Brain microvascular endothelial cell (primary cell): ENCODE results near the gene SLC6A19.

ENCODE experiments used
- DNase-seq: peaks from one replicate; pipeline ENCODE4 v3.0.0-alpha.2; 2020
- H3K27ac ChIP-seq: fragments of 250-450 bp; sonication (Bioruptor Pico); 2 replicates; pipeline ENCODE4 v1.5.1; 2020; ENCODE audit warnings: mild to moderate bottlenecking, moderate library complexity
- H3K27me3 ChIP-seq: fragments of 250-450 bp; sonication (Bioruptor Pico); replicated peaks from 2 replicates; pipeline ENCODE4 v1.5.1; 2020; ENCODE audit warnings: mild to moderate bottlenecking
- H3K36me3 ChIP-seq: fragments of 250-450 bp; sonication (Bioruptor Pico); replicated peaks from 2 replicates; pipeline ENCODE4 v1.5.1; 2020; ENCODE audit warnings: mild to moderate bottlenecking
- H3K4me3 ChIP-seq: 2 replicates; pipeline ENCODE4 v1.5.1; 2011; ENCODE audit warnings: low read depth, mild to moderate bottlenecking, control low read depth, low read length, moderate library complexity
- in situ Hi-C: cut with HindIII; loops from 2 replicates; pipeline ENCODE4 v1.10.0; 2017; ENCODE audit warnings: low sequenced_read_pairs, low pct_ligation_motif_present
- TF ChIP-seq, protein P1 (sequence below): IDR thresholded peaks from 2 replicates; pipeline ENCODE4 v1.5.1; 2011; ENCODE audit warnings: low read depth, mild to moderate bottlenecking, moderate library complexity, low read length, control low read depth, inconsistent platforms; ENCODE audit errors: missing control alignments

SLC6A19 gene

DNA sequence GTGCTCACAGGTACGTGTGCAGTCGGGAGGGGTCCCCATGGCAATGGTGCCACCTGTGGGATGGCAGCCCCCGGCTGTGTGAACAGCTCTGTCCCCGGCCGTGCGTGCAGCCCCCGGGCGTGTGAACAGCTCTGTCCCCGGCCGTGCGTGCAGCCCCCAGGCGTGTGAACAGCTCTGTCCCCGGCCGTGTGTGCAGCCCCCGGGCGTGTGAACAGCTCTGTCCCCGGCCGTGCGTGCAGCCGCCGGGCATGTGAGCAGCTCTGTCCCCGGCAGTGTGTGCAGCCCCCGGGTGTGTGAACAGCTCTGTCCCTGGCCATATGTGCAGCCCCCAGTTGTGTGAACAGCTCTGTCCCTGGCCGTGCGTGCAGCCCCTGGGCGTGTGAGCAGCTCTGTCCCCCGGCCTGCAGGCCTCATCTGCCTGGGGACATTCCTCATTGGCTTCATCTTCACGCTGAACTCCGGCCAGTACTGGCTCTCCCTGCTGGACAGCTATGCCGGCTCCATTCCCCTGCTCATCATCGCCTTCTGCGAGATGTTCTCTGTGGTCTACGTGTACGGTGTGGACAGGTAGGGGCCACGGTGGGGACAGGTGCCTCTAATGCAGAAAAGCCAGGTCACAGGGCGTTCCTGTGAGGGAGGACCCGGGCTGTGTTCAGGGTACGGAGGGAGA lies 17.8 kb downstream of the SLC6A19 start:
- TF ChIP-seq, protein P1, sequence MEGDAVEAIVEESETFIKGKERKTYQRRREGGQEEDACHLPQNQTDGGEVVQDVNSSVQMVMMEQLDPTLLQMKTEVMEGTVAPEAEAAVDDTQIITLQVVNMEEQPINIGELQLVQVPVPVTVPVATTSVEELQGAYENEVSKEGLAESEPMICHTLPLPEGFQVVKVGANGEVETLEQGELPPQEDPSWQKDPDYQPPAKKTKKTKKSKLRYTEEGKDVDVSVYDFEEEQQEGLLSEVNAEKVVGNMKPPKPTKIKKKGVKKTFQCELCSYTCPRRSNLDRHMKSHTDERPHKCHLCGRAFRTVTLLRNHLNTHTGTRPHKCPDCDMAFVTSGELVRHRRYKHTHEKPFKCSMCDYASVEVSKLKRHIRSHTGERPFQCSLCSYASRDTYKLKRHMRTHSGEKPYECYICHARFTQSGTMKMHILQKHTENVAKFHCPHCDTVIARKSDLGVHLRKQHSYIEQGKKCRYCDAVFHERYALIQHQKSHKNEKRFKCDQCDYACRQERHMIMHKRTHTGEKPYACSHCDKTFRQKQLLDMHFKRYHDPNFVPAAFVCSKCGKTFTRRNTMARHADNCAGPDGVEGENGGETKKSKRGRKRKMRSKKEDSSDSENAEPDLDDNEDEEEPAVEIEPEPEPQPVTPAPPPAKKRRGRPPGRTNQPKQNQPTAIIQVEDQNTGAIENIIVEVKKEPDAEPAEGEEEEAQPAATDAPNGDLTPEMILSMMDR: no peak
- no peaks in the 10 kb centered on the region for H3K27me3 ChIP-seq
- in situ Hi-C loops: loop anchor here (25.0 kb wide), 1 partner anchor 93 kb away; no protein-coding TSS in a partner anchor
- no peak for DNase-seq
- H3K36me3 ChIP-seq: no peaks in the 10 kb centered on the region
- no peak overlapping the region for H3K4me3 ChIP-seq
- no peak overlapping the region for H3K27ac ChIP-seq

- in situ Hi-C loops: loop anchor here (25.0 kb wide), 1 partner anchor 93 kb away; no protein-coding TSS in a partner anchor
- TF ChIP-seq, protein P1: no peak
- DNase-seq: no peak
Observed at GRCh38 chr5:1219768-1220100, 18.3 kb downstream of the SLC6A19 start.

GRCh38 chr5:1220351-1220750 lies 19.0 kb downstream of the SLC6A19 start:
- Histone ChIP-seq H3K36me3 (no peaks in the 10 kb centered on the region), H3K27me3 (no peaks in the 10 kb centered on the region), H3K27ac (no peak overlapping the region), H3K4me3 (no peak overlapping the region)
- no peak for DNase-seq
- in situ Hi-C loops: loop anchor here (25.0 kb wide), 1 partner anchor 92 kb away; no protein-coding TSS in a partner anchor
- TF ChIP-seq, protein P1: no peak

More at GRCh38 chr5:1219768-1220100, 18.3 kb downstream of the SLC6A19 start:
- Histone ChIP-seq H3K27ac (no peak overlapping the region), H3K36me3 (no peaks in the 10 kb centered on the region), H3K27me3 (no peaks in the 10 kb centered on the region), H3K4me3 (no peak overlapping the region)

DNA sequence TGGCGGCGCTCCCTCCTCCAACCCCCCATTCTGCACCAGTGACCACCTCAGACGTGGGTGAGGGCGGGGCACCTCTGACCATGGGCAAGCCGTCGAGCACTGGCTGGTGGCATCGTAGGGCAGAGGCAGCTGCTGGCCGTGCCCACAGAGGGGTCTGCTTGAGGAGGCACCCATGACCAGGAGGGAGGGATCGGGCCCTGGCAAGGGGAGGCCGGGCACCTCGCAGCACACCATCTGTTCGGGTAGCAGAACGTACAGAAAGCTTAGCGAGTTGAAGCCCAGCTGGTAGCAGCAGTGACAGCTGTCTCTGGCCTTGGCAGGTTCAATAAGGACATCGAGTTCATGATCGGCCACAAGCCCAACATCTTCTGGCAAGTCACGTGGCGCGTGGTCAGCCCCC lies 19.4 kb downstream of the SLC6A19 start:
- Histone ChIP-seq H3K27ac (no peak overlapping the region), H3K36me3 (no peaks in the 10 kb centered on the region), H3K4me3 (no peak overlapping the region), H3K27me3 (no peaks in the 10 kb centered on the region)
- in situ Hi-C loops: loop anchor here (25.0 kb wide), 1 partner anchor 91 kb away; no protein-coding TSS in a partner anchor
- TF ChIP-seq, protein P1: no peak
- DNase-seq: no peak

DNA sequence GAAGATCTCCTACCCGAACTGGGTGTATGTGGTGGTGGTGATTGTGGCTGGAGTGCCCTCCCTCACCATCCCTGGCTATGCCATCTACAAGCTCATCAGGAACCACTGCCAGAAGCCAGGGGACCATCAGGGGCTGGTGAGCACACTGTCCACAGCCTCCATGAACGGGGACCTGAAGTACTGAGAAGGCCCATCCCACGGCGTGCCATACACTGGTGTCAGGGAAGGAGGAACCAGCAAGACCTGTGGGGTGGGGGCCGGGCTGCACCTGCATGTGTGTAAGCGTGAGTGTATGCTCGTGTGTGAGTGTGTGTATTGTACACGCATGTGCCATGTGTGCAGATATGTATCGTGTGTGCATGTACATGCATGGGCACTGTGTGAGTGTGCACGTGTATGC lies 20.3 kb downstream of the SLC6A19 start:
- no peaks in the 10 kb centered on the region for H3K36me3 ChIP-seq
- DNase-seq: no peak
- H3K4me3 ChIP-seq: no peak overlapping the region
- no peaks in the 10 kb centered on the region for H3K27me3 ChIP-seq
- TF ChIP-seq, protein P1: no peak
- in situ Hi-C loops: loop anchor here (25.0 kb wide), 1 partner anchor 91 kb away; no protein-coding TSS in a partner anchor
- H3K27ac ChIP-seq: no peak overlapping the region
